ENCODE measurements around the gene DLGAP1.

DLGAP1 gene

DNA sequence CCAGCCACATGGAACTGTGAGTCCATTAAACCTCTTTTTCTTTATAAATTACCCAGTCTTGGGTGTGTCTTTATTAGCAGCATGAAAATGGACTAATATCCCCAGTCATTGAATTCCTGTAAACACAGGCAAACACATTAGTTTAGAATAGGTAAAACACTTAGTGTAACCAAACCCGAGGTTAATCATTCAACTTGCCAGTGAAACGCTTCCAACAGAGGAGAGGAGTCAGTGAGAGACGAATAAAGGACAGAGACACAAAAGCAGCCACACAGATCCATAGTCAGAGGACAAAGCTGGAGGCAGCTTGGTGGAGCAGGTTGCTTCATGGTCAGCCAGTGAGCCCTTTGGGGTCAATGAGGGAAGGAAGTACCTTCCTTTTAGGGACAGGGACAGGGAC, 657.1 kb downstream of the DLGAP1 start:
- no peak for DNase-seq

DNA sequence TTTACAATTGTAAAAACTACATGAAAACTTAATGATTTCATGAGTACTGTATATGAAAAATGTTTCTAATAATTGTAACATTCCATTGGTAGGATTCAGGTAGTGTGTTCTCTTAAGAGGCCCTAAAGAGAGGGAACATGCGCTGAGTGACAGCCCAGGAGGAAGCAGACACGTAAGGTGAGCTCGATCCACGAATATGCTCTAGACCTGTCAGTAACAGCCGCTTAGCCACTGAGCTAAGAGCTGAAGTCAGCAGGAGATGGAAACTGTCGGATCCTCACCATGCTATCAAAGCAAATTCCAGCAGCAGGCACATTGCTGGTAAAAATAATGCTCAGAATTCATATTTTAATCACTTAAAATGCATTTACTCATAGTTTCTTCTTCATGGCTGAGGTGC, 658.7 kb downstream of the DLGAP1 start:
- no peak for DNase-seq

DNA sequence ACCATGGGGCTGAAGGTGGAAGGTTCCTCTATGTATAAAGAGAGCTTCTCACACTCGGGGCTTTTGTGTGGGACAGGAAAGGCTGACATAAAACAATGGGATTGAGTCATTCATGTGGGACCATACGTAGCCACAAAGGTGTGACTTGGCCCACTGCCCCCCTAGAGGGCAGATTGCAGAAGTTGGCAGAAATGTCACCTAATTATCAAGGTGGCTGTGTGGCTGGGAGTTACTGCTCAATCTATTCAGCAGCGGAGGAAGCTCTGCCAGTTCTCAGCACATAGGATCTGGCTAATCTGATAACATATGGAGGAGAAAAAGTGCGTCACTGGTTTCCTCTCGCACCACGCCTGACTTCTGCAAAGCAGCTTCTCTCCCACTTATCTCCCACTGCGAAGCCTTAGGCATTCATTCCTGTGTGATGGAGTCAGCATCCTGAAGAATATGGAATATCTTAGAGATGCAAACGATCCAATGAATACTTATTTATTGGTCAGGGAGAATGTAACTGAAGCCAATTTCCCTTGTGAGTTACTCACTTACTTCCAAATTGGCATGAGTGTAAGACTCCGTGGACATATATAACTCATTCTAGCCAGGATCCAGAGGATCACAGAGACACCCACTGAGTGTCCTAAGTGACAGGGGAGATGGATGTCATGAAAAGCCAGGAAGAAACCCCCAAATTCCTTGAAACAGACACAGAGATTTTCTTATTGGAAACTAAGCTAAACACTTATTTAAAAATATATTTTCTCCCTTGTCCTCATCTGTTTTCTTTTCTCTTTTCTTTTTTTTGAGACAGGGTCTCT, 660.4 kb downstream of the DLGAP1 start:
- DNase-seq = peak; percentile 2

DNA sequence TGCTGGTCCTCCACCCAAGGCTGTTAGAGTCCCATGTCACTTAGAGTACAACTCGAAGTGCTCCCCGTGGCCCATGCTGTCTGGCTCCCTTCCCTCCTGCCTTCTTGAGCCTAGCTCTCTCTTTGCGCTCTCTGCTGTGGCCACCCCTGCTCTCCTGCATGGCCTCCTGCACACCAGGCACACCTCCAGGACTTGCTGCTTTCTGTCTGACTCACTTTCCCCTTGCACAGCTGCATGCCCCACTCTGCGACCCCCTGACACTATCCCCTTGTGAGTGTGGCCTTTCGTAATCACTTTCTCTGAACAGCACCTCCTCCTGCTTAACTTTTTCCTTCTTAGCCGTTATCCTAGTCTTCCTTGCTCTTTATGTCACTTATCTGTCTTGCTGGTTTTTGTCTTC, 661.6 kb downstream of the DLGAP1 start:
- no peak for DNase-seq

DNA sequence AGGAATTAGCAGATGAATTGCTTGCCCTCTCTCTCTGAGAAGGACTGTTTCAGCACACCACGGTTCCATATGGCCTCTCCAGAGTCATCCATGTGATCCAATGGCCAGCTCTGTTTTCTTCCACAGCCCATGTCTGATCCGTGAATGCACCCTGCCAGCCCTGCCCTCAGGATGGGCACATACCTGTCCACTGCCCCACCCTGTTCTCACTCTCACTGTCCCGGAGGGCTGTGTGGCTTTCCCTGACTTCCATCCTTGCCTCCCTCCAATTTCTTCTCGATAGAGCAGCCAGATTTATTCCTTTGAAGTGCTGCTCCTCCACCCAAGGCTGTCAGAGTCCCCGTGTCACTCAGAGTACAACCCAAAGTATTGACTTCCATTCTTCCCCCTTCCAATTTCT, 662.0 kb downstream of the DLGAP1 start:
- DNase-seq = no peak

DNA sequence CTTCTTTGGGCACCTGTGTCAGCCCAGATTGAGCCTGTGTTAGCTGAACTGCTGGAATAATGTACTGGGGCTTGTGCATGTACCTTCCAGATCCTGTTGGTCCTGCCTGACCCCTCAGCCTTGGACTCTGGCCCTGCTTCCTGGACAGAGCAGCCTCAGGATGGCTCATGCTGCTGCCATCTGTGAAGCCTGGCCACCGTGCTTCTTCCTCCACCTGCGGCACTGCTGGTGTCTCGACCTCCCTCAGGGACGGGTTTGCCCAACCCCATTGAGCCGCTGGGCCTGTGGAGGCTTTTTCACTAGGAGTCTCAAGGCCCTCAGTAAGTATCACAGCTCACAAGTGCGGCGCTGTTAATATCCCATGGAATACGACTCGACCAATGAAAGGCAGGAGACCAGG, 662.4 kb downstream of the DLGAP1 start:
- no peak for DNase-seq

DNA sequence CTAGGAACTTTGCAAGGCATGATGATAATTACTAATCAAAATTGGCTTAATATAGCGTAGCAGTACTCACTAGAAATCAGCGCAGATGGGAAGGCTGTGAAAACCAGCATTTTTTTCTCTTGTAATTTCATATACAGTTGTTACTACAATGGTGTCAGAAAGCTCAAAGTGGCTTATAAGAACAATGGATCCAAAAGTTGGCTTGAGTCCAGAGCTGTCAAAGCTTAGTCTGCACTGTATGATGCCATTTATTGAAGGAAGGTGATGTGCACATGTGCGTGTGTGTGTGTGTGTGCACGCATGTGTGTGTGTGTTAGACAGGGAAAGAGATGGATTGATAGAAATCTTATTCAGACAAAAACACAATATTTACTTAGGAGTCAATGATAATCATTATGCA, 663.9 kb downstream of the DLGAP1 start:
- DNase-seq = no peak

DNA sequence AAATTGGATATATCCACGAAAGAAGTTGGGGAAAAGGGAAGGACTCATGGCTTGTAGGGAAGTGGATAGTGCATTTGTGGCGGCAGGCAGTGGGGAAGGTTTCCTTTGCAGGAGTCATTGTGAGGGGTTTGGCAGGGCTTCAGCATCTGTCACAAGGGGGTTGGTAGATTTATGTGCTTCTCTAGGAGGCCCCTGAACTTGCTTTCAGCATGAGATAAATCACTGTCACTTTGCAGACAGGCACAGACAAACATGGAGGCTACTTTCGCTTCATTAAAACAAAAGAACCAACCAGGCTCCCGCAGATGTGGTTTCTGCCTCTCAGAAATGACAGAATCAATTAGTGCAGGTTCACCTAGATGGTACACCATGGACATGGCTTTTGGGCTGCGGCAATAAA, 664.4 kb downstream of the DLGAP1 start:
- no peak for DNase-seq

DNA sequence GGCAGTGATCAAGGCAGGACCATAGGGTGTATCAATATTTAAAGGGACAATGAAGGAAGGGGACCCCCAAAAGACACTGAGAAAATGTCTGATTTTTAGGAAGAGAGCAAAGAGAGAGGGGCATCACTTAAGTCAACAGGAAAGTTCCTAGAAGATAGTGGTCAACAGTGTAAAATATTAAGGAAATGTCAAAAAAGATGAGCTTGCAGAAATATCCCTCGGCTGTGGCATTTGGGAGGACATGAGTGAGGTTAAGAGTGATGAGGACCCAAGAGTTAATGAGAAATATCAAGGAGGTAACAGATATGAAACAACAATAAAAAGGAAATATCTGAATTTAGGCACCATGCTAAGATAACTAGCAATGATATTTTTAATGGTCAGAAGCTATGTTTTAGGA, 665.6 kb downstream of the DLGAP1 start:
- no peak for DNase-seq

DNA sequence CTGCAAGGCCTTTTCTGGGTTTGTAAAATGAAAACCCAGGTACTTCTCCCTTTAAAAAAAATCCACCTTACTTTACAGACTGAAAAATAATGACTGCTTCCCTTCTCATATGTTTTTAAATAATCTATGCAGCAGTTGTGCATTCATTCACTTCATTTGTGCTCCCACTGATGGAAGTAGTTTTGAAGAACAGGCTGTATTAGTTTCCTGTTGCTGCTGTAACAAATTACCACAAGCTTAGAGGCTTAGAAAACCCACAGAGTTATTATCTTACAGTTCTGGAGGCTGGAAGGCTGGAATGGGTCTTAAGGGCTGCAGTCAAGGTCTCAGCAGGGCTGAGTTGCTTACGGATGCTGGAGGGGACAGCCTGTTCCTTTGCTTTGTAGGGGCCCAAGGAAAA, 670.2 kb downstream of the DLGAP1 start:
- DNase-seq = no peak

DNA sequence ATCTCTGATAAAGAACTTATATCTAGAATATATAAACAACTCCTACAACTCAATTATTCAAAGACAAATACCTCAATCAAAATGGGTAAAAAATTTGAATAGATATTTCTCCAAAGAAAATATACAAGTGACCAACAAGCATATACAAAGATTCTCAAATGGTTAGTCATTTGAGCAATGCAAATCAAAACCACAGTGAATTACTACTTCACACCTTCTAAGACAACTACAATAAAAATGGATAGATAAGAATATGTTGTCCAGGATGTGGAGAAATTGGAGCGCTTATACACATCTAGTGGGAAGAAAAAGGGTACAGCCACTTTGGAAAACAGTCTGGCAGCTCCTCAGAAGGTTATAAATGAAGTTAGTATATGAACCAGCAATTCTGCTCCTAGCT, 672.2 kb downstream of the DLGAP1 start:
- no peak for DNase-seq

DNA sequence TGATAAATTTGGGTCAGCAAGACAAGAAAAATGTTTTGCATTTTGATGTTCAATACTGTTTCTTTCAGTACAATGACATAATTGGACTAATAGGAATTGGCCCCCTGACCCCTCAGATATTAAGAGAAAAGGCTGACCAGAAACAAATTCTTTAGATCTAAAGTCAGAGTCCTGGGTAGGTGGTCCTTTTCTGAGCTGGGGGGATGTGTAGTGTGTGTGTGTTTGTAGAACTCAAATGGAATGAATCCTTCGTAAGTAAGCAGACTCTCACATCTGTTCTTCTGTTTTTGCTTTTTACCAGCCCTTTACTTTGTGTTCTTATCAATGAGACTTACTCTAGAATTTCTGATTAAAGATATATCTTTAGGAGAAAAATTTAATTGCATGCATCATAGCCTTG, 677.4 kb downstream of the DLGAP1 start:
- no peak for DNase-seq

DNA sequence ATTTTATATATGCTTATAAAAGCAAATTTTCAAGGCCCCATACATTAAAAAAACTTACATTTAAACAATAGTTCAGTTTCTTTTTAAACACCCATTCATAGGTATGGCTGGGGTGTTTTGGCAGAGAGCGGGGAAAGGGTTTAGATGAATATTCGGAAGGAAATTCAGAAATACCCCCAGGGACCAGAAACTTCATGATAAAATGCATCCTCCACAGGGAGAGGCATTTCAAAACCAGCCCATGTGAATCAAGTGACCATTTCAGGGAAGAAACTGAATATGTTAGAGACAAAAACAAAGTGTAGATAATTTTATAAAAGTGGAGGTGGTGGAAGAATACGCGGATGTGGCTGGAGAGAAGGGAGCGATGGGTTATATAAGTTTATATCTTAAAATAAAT, 678.0 kb downstream of the DLGAP1 start:
- DNase-seq = no peak

DNA sequence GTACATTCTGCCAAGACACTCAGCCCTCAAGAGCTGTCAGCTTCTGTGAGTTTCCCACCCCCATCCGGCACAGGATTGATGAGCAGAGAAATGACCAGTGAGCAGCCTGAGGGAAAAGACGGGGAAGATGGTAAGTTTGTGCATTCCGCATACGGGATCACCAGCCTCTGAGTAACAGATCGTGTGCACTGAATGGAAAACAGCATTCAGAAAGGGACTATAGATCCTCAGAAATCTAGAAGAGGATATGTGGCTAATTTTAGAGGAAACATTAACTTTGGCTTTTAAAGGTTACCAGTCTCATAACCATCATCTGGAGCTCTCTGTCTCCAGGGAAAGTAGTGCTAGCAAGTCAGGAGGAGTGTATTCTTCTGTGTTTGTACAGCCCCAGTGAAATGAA, 679.1 kb downstream of the DLGAP1 start:
- no peak for DNase-seq

DNA sequence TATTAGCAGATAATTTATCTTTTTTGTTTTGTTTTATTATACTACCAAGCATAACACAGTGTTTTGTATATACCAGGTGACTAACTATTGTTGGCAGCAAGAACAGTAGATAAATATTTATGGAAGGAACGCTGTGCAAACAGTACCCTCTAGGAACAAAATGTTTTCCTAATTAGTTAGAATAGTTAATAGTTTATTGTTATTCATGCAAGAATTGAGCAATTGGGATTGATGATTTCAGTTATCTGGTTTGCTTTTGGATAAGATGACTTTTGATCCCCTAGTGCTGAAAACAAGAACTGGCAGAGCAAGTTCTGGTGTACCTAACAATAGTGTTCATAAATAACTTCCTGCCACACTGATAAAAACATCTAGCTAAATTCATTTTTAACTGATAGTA, 681.8 kb downstream of the DLGAP1 start:
- DNase-seq = no peak

DNA sequence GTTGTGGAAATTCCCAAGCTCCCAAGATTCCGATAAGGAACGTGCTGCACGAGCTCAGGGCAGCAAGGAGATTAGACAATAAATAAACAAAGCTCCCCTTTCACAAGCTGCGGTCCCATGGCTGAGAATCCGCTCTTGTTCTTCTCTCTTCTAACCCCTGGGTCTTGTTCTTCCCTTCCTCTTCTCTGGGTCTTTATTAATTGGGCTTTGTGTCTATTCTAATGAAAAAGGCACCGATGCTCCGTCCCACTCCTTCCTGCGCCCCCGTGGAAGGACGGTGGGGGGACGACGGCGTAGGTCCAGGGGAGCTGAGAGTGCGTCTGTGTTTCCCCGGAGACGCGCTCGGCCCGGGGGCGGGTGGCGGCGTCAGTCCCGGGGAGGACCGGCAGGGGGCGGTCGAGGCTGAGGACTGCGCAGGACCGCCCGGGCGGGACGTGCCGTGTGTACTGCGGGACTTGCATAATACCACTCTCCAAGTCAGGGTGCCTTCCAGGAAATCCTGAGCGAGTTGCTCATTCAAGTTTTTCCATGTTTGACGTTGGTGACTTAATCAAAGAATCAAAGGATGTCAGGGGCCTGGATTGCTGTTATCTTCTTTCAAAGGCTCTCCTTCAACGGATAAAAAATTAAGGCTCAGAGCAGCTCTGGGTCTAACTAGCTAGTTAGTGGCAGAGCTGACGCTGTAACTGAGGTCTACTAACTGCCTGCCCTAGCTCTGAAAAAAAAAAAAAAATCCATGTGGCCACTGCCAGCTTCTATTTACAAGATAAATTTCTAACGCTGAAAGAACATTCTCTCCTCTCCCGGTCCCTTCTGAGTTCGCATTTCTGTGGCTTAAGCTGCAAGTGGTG, 683.8 kb downstream of the DLGAP1 start:
- DNase-seq = peak; percentile 86

DNA sequence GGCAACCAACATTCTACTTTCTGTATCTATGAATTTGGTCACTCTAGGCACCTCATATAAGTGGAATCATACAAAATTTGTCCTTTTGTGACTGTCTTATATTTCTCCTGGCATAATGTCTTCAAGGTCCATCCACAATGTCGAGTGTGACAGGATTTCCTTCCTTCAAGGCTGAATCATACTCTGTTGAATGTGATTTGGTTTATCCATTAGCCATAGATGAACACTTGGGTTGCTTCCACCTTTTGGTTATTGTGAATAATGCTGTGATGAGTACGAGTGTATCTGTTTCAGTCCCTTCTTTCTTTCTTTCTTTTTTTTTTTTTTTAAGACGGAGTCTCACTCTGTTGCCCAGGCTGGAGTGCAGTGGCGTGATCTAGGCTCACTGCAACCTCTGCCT, 693.8 kb downstream of the DLGAP1 start:
- no peak for DNase-seq

DNA sequence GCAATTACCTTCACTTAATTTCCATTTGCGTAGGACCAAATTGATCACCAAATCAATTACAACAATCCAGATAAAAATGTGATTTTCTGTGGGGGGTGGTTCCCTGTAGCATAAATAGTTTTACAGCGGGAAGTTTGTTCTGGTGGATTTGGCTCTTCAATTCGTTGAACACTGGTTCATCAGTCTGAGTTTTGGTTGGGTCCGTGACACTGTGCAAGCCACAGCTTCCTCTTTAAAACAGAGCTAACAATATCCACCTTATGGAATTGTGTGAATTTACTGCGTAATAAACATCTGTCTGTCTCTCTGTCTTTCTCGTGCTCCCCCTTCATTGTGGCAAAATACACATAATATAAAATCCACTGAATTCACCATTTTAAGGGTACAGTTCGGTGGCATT, 694.4 kb downstream of the DLGAP1 start:
- no peak for DNase-seq

DNA sequence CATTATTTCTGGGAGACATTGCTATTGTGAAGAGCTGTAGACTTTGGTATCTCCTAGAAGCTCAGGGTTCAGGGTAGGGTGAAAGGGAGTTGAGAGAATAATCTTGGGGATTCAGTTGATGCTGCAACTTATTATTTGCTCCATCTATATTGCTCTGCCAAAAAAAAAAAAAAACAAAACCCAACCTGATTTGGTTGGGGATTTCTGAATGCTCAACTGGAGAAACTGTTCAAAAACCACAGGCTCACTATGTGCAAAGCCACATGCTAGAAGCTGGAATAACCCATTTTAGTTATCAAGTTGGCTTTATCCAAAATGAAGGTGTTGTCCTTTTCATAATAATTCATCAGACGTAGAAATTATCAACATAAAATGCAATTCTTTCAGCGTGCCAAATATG, 696.0 kb downstream of the DLGAP1 start:
- no peak for DNase-seq

DNA sequence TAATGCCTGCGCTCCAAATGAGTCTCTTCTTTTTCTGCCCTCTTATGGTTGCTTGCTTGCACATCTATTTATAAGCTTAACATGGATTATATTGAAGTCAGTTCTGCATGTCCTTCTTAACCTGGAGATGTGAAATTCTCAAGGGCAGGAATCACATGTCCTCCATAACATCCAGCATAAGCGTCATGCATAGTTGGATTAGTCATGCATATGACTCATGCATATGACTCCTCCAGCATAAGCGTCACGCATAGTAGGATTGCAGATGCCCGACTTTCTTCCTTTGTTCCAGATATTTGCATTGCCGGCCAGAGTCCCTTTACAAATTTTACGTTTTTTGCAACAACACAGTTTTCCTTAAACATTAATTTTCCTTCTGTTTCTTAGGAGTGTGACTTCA, 696.6 kb downstream of the DLGAP1 start:
- no peak for DNase-seq

DNA sequence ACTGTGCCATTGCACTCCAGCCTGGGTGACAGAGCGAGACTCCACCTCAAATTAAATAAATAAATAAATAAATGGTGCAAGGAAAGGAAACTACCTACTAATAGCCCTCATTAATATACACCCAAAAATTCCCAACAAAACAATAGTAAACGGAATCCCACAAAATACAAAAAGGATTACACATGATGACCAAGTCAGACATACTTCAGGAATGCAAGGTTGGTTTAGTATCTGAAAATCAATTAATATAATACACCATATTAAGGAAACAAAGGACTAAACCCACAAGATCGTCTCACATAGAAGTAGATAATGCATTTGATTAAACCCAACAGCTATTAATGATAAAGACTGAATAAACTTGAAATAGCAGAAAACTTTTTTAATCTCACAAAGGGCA, 697.7 kb downstream of the DLGAP1 start:
- DNase-seq = no peak

DNA sequence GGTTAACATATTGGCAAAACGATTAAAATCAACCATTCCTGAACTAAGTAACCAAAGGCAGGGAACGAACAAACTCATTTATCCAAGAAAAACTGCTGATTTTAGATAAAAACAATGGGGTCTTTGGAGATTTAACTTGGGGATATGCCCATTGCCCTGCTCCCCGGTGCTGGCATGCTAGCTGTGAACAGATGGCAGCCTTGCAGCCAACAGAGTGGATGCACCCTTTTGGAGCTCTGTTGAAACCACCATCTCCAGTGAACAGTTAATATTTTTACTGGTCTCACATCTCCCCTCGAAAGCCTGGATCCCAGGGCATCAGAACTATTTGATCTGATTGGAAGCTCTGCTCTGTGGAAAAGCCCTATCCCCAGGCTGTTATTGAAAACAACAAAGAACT, 702.0 kb downstream of the DLGAP1 start:
- no peak for DNase-seq

DNA sequence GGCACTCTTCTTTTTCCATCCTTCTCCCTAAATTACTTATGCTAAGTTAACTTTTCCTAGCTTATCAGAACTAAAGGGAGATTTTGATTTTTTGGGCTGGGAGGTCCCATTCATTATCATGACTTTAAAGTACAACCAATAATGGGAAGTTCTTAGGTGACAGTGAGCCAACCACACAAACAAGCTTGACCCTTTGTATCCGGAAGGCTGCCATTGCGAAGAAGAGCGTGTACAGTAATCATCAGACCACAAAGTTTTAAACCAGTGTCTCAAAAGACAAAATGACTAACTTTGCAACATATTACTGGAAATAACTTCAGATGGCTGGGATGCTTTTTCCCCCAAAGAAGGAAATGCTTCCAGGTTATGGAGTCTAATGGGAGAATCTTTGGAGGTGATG, 707.0 kb downstream of the DLGAP1 start:
- no peak for DNase-seq

DNA sequence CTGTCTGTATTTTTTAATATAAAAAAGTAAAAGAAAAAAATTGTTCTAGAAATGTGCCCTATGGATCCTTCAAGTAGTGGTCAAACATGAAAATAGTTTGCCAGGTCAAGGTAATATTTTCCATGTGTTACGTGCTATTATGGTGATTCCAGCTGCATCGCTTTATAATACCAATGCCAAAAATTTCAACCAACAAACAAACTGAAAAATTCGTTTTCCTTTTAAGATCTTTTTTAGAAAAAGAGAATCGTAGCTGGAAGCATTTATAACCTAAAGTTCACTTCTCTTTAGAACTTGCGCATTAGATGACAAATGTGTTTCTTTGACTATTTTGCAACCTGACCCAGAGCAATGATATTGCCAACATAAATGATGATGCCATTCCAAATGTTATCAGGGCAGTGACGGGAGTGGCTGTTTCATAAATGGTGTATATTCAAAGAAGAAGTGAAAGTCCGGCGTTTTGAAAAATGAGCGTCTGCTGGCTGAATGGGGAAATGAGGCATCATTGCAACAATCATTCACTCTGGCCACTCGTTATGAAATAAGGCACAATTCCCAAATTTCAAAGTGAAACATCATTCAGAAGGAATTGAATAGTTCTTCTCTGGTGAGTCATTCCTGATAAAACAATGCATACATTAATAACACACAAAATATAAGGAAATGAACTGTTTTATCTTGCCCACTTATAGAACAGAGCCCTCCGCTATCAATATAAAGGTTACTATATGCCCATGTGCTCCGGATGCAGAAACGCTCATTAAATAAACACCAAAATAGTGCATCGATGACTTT, 707.7 kb downstream of the DLGAP1 start:
- DNase-seq = no peak
